GM13976 (cell line): ENCODE data around the gene ZFPM1.

Experiments used
- DNase-seq: peaks from one replicate; pipeline ENCODE4 v3.0.0; 2012; ENCODE audit warnings: low spot score
- in situ Hi-C: fragments of 300-500 bp; cut with MboI; formaldehyde crosslinking; loops from one replicate; pipeline ENCODE4 v1.12.0; 2022; ENCODE audit warnings: low sequenced_read_pairs, mixed read lengths, inconsistent platforms; ENCODE audit not compliant: unreplicated experiment
- TF ChIP-seq, protein P1 (sequence below): IDR thresholded peaks from 2 replicates; pipeline ENCODE4 v1.5.1; 2012; ENCODE audit warnings: borderline replicate concordance, mild to moderate bottlenecking; ENCODE audit not compliant: insufficient read depth; ENCODE audit errors: extremely low read depth, missing control alignments, control extremely low read depth

The ZFPM1 gene

DNA sequence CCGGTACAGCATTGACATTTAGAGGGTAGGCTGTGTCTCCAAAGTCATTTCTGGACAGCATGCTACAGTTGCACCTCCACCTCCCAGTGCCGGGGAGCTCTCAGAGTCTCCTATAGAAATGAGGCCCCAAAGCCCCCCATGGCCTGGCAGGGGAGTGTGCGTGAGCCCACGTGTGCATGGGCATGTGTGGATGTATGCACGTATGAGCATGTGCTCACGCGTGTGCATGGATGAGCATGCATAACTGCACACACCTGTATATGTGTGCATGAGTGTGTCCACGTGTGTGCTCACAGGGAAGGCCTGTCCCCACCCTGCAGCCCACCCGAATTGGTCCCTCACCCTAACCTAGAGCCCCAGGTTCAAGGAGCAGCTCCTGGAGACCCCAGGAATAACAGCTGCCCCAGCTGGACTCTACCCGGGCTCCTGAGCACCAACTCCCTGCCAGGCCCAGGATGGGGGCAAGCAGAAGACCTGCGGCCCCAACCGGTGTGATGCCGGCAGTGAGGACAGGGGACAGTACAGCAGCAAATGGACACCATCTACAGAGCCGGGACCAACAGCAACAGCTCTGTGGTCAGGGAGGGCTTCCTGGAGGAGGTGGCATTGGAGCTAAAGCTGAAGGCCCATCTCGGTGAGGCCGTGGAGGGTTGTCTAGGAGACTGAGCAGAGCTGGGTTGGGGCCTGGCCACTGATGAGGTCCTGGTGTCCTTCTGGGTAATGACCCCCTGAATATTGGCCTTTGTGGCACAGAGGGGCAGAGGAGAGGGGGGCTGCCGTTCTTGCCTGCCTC, 35.2 kb upstream of the ZFPM1 start:
- in situ Hi-C loops, result no loop called here
- TF ChIP-seq, protein P1, sequence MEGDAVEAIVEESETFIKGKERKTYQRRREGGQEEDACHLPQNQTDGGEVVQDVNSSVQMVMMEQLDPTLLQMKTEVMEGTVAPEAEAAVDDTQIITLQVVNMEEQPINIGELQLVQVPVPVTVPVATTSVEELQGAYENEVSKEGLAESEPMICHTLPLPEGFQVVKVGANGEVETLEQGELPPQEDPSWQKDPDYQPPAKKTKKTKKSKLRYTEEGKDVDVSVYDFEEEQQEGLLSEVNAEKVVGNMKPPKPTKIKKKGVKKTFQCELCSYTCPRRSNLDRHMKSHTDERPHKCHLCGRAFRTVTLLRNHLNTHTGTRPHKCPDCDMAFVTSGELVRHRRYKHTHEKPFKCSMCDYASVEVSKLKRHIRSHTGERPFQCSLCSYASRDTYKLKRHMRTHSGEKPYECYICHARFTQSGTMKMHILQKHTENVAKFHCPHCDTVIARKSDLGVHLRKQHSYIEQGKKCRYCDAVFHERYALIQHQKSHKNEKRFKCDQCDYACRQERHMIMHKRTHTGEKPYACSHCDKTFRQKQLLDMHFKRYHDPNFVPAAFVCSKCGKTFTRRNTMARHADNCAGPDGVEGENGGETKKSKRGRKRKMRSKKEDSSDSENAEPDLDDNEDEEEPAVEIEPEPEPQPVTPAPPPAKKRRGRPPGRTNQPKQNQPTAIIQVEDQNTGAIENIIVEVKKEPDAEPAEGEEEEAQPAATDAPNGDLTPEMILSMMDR, result no peak
- no peak for DNase-seq

DNA sequence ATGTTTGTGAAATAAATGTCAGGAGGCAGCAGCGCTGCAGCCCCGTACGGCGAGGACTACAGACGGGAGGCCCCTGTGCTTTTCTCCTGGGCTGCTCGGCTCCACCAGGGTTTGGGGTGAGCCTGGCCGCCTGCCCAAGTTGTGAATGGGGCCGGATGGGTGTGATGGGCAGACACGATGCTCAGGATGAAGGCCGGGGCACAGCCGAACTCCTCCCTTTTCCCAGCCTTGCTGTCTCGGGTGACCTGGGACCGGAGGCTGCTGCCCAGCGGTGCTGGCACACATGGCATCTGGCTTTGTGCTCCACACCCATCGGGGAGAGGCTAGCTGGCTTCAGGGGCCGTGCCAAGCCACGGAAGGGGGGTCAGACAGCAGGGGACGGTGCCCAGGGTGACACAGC, 34.2 kb upstream of the ZFPM1 start:
- in situ Hi-C loops, result no loop called here
- DNase-seq, result no peak
- TF ChIP-seq, protein P1, result no peak

GRCh38 chr16:88419790-88420189, 33.3 kb upstream of the ZFPM1 start:
- TF ChIP-seq, protein P1, result no peak
- no peak for DNase-seq
- in situ Hi-C loops, result no loop called here

- in situ Hi-C loops, result no loop called here
- no peak for DNase-seq
- TF ChIP-seq, protein P1, result no peak
These were observed 32.6 kb upstream of the ZFPM1 start for GRCh38 chr16:88420496-88420895.

GRCh38 chr16:88421301-88421700, 31.8 kb upstream of the ZFPM1 start:
- TF ChIP-seq, protein P1, result no peak
- DNase-seq, result no peak
- in situ Hi-C loops, result no loop called here

DNA sequence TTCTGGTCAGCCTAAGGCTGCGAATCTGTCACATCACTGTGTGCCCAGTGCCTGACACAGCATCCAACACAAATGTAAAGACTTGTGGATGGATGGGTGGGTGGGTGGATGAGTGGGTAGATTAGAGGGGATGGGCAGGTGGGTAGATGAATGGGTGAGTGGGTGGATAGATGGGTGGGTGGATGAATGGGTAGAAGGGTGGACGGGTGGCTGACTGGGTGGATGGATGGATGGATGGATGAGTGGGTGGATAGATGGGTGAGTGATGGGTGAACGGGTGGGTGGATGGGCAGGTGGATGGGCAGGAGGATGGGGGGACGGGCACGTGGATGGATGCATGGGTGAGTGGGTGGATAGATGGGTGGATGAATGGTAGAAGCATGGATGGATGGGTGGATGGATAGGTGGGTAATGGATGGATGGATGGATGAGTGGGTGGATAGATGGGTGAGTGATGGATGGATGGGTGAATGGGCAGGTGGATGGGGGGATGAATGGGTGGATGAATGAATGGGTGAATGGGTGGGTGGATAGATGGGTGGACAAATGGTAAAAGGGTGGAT, 31.1 kb upstream of the ZFPM1 start:
- no peak for DNase-seq
- in situ Hi-C loops, result no loop called here
- TF ChIP-seq, protein P1, result no peak
